A673 (cell line): ENCODE data around the gene TOR1A.

Source experiments
- CTCF ChIP-seq: fragments of 300-800, 200-600 bp; sonication (generic); conservative IDR thresholded peaks from 2 replicates; pipeline ENCODE4 v1.5.1; 2017; ENCODE audit warnings: low read depth, mild to moderate bottlenecking, antibody characterized with exemption, low read length, moderate library complexity, mixed read lengths
- EZH2 ChIP-seq: fragments of 200-600 bp; sonication (generic); IDR thresholded peaks from 2 replicates; pipeline ENCODE4 v1.6.1; 2017; ENCODE audit warnings: borderline replicate concordance, low read depth, mild to moderate bottlenecking, mixed read lengths, antibody characterized with exemption, low read length; ENCODE audit not compliant: poor library complexity, severe bottlenecking

GRCh38 chr9:129857207-129857606 lies 33.3 kb upstream of the TOR1A start:
- no peak for TF ChIP-seq CTCF
- TF ChIP-seq EZH2, result no peak
